Astrocyte of the hippocampus (primary cell): Measurements from ENCODE around the gene PPIE.
A peak's percentile ranks its signal among the peaks of the same experiment; 100 is the strongest.

Experiments used
- DNase-seq: peaks from one replicate; pipeline ENCODE4 v3.0.0; 2011; ENCODE audit warnings: low read depth, low spot score

The PPIE gene

DNA sequence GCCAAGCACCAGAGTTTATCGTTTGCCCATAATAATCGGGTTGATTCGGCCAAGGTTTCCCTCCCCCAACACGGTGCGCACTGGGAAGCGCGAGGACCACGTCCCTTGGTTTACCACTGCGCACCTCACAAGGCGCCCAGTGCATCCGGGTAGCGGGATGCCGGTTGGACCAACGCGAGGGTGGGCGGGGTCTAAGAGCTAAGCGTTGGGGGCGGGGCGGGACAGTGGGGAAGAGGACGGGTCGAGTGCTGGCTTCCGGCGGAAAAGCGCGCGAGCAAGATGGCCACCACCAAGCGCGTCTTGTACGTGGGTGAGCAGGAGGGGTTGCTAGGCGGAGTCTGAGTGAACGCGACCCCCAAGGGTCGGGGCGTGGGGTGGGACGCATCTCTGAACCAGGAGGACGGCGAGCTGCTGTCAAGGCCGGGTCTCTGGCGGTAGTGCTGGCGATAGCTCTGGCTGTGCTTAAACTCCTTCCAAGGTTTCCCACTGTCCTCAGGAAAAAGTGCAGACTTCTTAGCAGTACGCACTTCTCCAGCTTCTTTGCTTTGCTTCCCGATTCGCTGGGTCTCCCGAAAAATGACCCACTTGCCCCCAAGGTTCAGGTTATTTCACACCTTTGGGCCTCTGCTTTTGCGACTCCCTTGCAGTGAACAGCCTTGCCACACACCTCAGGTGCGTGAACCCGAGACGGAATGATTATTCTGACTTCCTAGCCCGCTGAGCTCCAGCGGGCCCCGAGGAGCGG is at the start of gene PPIE:
PPIE (plus strand) TSS at position 261 of the 745 bp plus-strand sequence; CDS start at position 280, 19 bp downstream.
- peak; percentile 95 for DNase-seq

DNA sequence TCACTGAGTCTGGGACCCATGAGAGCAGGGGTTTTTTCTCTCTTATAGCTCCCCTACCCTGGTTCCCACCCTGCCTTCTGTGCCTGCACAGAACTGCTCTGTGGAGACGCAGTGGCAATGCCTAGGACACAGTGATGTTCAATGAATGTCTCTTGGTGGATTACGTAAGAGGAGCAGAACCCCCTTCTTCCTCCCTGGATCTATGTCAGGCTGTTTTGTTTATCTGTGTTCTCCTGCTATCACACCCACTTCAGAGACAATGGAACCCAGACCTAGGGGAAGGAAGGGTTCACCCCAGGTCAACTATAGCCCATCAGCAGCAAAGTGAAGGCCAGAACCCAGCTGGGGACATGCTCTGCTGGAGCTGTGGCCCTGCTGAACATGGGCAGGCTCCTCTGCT is 49.5 kb upstream of the PPIE start:
- DNase-seq: no peak

DNA sequence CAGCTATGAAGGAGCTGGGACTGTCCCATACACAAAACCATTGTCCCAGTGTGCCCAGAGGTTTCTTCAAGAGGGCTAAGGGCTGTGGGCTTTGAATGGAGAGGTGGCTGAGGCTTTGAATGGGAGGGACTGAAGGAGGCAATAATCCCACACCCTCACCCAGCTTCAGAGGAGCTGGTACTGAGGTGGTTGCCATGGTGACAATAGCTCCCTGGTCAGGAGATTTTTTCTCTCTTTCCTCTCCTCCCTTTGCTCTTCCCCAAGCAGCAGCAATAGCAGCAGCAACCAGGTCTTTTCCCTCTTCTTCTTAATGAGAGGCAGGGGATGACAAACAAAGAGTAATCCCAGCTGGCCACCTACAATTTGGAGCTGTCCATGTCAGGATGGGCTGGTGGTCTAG is 49.0 kb upstream of the PPIE start:
- DNase-seq: no peak

DNA sequence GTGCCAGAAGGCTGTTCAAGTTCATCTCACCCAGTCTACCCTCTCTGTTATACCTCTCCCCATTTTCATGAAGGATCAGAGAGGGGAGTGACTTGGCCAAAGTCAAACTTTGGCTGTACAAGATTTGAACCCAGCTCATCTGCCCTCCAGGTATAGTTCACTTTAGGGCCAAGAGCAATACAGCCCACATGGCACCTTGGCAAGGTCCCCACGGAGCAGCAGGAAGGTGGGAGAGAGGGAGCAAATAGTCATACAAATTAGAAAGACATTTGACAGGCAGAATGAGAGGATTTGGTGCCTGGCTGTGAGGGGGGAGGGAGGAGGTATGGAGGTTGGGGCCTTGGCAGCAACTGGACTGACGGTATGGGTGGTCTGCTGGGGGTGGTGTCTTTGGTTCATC is 48.5 kb upstream of the PPIE start:
- DNase-seq: no peak

DNA sequence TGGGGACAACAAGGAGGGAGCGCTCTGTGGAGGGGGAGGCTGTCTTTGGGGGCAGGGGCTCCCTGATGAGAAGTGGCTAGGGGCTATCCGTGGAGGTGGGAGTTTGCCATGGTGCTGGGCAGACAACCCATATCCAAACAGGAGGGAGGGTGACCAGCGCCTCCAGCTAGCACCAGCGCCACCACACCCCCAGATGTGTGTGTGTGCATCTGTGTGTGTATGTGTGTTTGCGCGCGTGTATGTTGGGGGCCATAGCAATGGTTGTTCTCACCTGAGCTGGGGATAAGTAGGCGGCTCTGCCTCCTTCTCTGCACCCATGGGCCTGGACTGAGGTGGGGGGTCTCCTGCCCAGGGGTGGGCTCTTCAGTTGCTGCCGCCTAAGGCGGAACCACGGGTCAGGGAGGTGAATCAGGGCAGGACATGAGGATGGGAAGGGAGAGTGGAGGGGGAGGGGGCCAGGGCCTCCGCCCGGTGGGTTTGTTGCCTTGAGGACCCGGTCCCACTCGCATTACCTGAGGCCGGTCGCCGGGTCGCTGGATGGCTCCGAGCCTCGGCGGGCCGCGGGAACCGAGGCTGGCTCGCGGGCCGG is 47.8 kb upstream of the PPIE start:
- no peak for DNase-seq

DNA sequence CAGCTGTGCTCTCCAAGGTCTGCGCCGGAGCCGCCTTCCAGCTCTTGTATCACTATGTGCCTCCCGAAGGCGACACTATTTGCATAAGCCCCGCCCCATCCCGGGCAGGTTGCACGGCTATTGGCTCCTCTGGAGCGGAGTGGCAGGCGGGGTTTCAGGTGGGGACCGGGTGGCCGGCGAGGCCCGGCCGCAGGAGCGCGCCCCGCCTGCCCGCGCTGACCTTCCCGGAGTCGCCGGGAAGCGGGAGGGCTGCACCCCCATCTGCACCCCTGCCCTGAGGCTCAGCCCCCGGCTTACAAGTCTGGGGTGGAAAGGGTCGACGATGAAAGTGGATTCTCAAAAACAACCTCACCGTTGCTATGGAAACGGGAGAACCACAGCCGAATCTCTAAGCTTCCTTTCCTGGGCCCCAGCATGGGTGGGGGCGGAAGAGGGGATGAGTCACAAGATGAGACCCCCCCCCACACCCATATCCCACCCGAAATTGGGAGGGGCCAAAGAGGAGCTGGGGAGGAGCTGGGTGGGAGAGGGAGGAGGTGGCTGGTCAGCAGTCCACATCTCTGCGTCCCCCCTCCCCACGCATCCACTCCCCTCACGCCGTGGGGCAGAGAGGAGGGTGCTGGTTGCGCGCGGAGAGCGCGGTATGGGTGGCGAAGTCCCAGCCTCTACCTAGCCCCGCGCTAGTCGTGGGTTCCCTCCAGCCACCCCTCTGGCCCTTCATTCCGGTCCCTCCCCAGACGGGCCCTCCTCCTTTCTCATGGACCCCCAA is 47.1 kb upstream of the PPIE start, which contains the start of gene HPCAL4:
HPCAL4 (minus strand) TSS at position 51 of the 769 bp plus-strand sequence. CDS start 6,830 bp downstream, outside the sequence.
- DNase-seq: peak; percentile 90

DNA sequence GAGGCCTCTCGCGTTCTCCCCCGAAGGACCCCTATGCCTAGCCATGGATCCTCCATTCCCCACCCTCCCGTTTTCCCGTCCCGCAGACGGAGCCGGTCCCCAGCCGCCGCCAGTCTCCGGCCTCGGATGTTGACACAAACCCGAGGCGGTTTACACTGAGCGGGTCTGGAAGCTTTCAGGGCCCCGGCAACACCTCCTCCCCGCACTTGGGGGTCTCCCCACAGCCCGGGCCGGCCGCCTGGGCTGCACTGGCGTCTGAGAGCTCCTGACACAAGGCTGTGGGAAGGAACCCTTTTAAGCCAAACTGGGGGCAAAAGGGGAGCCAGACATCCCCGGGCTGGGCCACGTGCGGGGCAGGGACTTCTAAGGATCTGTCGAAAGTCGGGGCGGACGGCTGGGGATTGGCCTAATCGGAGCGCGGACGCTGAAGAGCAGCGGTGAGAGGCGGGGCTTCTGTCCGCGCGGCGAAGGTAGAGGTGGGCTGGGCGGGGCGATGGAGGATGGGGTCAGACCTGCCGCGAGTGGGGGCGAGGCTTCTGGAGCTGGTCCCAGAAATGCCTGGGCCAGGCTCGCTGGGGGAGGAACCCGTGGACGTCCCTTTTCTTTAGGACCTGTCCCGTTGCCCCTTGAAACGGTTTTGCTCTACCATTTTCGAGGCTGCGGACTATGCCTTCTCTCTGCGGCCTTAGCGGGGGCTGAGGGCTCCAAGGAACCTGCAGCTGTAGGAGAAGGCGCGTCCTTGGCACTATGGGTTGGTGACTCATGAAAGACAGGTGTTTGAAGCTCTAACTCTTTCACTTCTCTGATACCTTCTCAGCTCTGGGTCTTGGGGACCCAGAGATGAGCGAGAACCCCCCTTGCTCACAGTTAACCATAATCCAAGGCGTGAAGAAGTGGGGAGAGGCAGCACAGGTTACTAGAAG is 46.3 kb upstream of the PPIE start:
- no peak for DNase-seq

DNA sequence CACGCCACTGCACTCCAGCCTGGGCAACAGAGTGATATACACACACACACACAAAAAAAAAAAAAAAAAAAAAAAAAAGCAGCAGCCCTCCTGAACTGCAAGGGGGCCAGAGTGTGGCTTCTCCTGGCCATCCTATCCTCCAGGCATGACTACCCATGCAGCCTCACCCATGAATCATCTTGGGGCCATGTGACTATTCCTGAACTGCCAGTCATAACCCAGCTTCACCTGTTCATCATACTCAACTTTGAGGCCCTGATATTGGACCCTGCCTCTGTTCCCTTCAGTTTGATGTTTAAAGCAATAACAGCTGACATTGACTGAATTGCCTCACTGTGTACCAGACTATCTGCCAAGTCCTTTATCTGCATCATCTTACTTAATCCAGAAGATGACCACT is 44.7 kb upstream of the PPIE start:
- no peak for DNase-seq

DNA sequence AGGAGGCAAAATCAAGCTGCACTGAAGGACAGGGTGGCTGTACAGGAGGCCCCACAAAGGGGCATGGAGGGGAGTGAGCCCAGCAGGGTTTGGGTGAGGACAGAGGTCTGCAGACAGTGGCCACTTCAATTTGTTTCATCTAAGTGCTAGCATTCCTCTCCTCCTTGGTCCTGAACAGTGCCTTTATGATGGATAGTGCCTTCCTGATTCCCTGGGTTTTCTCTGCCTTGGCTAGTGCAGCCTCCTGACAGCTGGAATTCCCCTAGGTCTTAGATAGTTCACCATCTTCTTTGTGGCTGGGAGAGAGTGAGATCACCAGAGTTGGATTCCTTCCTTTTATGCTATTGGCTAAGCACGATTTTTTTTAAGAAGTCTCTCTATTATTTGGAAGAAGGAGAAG is 43.7 kb upstream of the PPIE start:
- DNase-seq: no peak

DNA sequence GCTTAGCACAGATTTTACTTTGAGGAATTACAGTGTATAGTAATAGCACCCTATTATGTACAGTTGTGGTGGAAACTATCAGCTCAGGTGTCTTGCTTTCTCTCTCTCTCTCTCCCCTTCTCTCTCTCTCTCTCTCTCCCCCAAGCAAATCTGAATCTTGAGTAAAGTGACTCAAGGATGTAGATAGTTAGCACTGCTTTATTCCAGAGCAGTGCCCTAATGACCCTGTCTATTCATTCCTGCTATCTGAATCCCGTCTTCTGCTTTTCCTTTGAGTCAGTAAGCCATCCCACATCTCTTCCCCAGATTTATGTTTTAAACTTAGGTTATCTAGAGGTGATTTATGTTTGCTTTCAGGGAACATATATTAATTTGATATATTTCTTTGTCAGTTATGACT is 42.2 kb upstream of the PPIE start:
- DNase-seq: no peak

DNA sequence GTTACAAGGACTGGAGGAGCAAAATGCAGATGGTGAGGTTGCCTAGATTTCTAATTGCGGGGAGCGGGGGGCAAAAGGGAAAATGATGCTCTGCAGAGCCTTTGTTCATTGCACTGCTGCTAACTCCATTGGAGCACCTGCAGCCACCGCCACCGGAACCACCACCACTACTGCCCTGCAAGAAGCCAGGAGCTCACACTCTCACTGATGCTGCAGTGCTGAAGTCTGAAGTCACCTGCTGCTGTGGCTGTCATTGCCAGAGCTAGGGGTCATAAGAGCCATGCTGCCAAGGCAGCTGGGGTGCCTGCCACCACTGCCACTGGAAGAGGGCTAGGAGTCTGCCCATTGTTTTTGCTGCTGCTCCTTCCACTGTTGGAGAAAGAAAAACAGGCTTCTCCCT is 40.1 kb upstream of the PPIE start:
- no peak for DNase-seq

DNA sequence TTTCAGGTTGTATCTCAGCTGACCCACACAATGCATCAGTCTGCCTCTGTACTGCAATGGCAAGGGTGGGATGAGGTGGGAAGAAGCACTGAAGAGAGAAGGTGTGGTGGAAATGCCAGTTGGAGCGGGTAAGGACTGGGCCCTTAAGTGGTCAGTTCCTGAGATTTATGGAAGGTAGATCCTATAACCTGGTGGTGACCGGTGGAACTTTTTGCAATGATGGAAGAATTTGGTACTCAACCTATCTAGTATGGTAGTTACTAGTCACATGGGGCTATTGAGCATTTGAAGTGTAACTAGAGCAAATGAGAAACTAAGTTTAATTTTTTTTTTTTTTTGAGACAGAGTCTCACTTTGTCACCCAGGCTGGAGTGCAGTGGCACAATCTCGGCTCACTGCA is 39.3 kb upstream of the PPIE start:
- no peak for DNase-seq

DNA sequence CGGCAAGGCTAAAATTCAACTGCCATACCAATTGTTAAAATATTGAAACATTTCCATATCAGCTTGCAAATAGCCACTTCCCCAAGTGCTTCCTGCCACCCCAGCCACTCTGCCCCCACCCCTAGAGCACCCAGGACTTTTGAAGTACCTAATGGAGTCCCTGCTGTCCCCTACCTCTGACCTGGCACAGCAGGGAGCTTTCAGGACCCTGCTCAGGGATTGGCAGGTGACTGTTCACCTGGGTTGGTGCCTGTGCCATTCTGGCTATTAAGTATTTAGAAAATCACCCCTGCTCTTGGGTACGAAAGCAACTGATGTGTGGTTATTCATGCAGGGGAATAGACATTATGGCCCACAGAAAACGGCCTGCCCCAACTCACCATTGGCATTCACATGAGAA is 38.3 kb upstream of the PPIE start:
- no peak for DNase-seq

DNA sequence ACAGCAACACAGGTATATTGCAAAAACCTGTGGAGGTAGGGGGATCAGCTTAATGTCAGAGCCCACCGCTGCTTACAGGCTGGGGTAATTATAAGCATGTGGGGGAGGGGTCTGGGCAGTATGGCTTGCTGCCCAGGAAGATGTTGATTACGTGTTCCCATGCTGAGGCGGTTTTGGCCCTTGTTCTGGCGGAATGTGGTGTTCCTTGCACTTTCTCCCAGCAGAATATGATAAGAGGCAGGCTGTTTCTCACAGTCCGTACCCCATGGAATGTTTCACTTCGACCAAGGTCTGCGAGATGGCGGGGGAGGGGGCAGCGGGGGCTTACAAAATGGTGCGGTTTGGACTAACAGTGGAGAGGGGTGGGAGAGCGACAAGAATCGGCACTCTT is 37.6 kb upstream of the PPIE start:
- peak; percentile 89 for DNase-seq

DNA sequence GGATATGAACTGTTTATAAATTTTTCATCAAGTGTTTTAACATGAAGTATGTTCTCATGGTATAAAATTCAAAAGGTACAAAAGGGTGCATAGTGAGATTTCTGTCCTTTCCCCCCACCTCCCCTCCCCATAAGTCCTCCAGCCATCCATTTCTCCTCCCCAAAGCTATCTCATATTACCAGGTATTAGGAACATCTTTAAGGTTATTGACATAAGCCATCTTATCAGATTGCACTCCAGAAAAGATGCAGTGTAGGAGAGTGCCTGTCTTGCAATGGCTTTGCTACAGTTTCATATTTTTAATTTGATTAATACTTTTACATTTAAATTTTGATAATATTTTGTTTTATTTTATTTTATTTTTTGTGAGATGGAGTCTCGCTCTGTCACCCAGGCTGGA is 33.9 kb upstream of the PPIE start:
- no peak for DNase-seq

DNA sequence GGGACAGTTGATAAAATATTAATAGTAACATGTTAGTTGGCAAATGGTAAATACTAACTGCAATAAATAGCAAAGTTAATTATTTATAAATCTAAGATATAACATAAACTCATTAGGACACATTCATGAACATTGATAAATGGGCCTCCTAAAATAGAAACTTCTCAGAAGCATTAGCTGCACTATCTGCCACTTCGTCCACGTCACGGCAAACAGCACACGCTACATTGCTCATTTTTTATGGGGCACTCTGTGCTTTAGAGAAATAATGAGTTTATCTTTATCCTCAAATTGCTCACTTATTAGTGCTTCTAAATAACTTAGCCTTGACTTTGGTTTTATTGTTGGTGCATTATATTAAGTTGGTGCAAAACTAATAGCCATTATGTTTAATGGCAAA is 31.2 kb upstream of the PPIE start:
- no peak for DNase-seq

DNA sequence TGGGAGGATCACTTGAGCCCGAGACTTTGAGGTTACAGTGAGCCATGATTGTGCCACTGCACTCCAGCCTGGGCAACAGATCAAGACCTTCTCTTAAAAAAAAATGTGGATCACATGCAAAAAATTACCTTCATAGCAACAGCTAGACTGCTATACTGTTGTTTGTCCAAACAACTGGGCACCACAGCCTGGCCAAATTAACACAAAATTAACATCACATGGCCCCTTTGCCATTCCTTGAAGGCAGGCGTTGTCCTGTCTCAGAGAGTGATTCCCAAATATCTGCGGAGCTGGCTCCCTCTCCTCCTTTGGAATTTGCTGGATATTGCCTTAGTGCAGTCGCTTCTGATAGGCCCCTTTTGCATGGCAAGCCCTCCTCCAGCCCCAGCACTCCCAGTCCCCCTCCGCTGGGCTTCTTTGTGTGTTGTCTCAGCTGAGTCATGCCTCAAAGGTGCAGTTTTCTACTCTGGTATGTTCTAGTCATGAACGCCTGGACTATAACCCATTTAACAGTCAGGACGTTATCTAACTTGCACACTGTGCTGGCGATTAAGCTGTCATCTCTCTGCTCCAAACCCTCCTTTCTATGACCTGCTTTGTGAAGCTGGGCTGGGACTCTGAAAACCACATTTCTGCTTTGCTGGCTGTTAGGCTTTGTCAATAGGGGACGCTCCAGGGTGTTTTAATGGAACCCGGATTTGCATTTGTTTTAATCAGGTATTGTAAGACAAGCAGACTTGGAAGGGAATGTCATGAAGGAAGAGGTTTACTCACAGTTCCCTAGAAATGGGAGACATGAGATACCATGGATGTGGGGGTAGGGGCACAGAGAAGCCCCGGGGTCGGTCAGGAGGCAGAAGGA is 27.3 kb upstream of the PPIE start:
- peak; percentile 60 for DNase-seq

DNA sequence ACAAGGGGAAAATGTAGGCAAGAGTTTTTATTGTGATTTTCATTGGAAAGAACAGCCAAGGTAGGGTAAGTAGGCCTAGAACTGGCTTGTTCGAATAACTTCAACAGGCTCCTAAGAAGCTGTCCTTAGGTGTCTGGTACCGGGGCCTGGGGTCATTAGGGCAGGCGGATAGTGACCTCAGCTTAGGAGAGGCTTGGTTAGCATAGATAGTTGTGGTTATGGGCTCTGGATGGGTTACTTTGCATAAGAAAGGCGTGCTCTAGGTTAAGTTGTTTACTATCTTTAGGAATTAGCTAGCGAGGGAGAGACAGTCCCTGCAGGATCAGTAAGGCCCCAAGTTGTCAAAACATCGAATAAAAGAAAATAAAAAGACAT is 26.7 kb upstream of the PPIE start:
- no peak for DNase-seq

DNA sequence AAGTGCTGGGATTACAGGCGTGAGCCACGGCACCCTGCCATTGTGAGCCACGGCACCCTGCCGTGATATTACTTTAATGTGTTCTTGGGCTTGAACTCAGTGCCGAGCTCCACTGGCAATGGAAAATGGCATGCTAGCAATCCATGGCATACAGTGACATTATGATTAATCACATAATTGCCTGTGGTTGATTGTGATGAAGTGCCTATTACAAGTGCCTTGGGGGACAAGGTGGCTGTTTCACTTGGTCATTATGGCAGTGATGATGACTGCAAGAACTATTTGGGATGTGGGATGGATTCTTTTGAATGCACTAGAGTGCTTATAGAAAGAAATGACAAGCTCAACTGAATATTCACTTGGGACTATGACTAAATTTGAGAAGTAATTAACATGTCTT is 25.1 kb upstream of the PPIE start:
- DNase-seq: no peak

DNA sequence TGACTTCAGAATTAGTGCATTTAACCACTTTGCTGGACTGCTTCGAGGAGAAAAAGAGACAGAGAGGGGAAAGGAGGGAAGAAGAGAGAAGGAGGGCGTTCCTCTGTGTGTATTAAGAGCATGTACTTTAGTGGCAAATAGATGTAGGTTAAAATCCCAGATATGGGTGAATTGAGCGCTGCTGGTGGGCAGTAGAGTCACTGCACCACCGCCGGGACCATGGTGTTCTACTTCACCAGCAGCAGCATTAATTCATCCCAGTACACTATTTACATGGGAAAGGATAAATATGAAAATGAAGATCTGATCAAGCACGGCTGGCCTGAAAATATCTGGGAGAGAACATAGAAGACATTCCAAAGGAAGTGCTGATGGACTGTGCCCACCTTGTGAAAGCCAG is 20.9 kb upstream of the PPIE start:
- DNase-seq: no peak
